ENCODE measurements around the gene COL18A1. TPM values are rescaled to one million over a fixed set of nuclear protein-coding genes. Genes with fewer than 3 reads are reported as not detected.
A peak's percentile ranks its signal among the peaks of the same experiment; 100 is the strongest.

COL18A1 gene
- total and polyA plus RNA-seq, 2 of the 8 experiments (the other 6 are each of a cell fraction or from before 2014, with no cell fraction given), result 145 to 201 TPM

GRCh38 chr21:45493401-45494001, 88.5 kb downstream of the COL18A1 start:
- Histone ChIP-seq H2BK15ac (ENCODE audit: low read length) (no peak overlapping the region), H2AFZ (ENCODE audit: low read length) (no peak overlapping the region), H2BK5ac (ENCODE audit: low read depth, low read length) (no peak overlapping the region; the same call in 1 of the 2 replicates), H3K9me3 (ENCODE audit: insufficient read depth in 2 of 2, low read depth in 1 of 2, low read length in 1 of 2) (no peaks in the 10 kb centered on the region), H3K23ac (ENCODE audit: insufficient read length) (no peak overlapping the region), H3K9ac (replicated peaks in 1 of 4; ENCODE audit: extremely low read depth in 1 of 4, low read depth in 3 of 4, low read length in 3 of 4) (no peak overlapping the region), H3K36me3 (ENCODE audit: control insufficient read depth in 2 of 4, insufficient read depth in 4 of 4, low read length in 3 of 4) (peaks cover 9 to 67% (median 26%) of the 10 kb centered on the region in 4 experiments), H4K91ac (replicated peaks; ENCODE audit: insufficient read length, low read length) (no peak overlapping the region), H2AK5ac (ENCODE audit: low read depth, low read length) (no peak overlapping the region), H3K4me1 (replicated peaks in 1 of 4; ENCODE audit: control insufficient read depth in 3 of 4, insufficient read depth in 4 of 4, low read length in 3 of 4) (peaks cover 0 to 12% (median 9%) of the 10 kb centered on the region in 4 experiments; a peak in 6 of 7 replicates), H4K20me1 (replicated peaks in 1 of 2; ENCODE audit: control insufficient read depth in 1 of 2, insufficient read depth in 2 of 2, low read length in 2 of 2) (peaks cover 2 to 5% of the 10 kb centered on the region in 2 experiments), H3K27ac (ENCODE audit: low read depth, low read length) (peak overlapping the region; percentile 58; the same call in 1 of the 2 replicates), H3K4me3 (ENCODE audit: extremely low read depth in 1 of 4, insufficient read depth in 2 of 4, low read depth in 3 of 4, low read length in 4 of 4) (no peak overlapping the region), H3K56ac (replicated peaks; ENCODE audit: insufficient read length, low read depth, low read length) (no peak overlapping the region), H3K27me3 (replicated peaks in 1 of 4; ENCODE audit: control insufficient read depth in 3 of 4, extremely low read depth in 1 of 4, insufficient read depth in 3 of 4, low read length in 3 of 4) (no peaks in the 10 kb centered on the region), H2BK12ac (ENCODE audit: low read depth, low read length) (no peak overlapping the region), H2BK120ac (replicated peaks; ENCODE audit: low read depth, low read length) (no peak overlapping the region), H3K79me2 (ENCODE audit: control insufficient read depth in 1 of 2, insufficient read depth in 2 of 2, low read length in 2 of 2) (no peaks in the 10 kb centered on the region), H4K8ac (ENCODE audit: extremely low read depth, insufficient read depth, low read length) (no peak overlapping the region; the same call in 1 of the 2 replicates), H4K5ac (ENCODE audit: insufficient read length, low read depth, low read length) (no peak overlapping the region), H3K4ac (replicated peaks; ENCODE audit: insufficient read length, low read depth, low read length) (no peak overlapping the region), H2BK20ac (ENCODE audit: low read length) (no peak overlapping the region), H3K4me2 (ENCODE audit: insufficient read depth in 1 of 2, low read depth in 2 of 2, low read length in 2 of 2) (no peak overlapping the region), H3K79me1 (ENCODE audit: low read depth, low read length) (no peaks in the 10 kb centered on the region; the same call in 1 of the 2 replicates), H3K18ac (ENCODE audit: extremely low read depth, low read length) (no peak overlapping the region), H3K14ac (ENCODE audit: insufficient read length) (no peak overlapping the region), H3K23me2 (ENCODE audit: low read depth, low read length) (no peaks in the 10 kb centered on the region)
- POLR2A ChIA-PET (ENCODE audit: partially characterized antibody), result interaction anchor here (1.1 to 2.2 kb wide), 6 partner anchors 10 to 84 kb away, joined by 3 to 8 read pairs (median 4); no protein-coding TSS in a partner anchor
- CTCF ChIA-PET (ENCODE audit: partially characterized antibody), result interaction anchor here (0.6 to 1.7 kb wide), 3 partner anchors 8 to 38 kb away, joined by 3 to 4 read pairs (median 4); no protein-coding TSS in a partner anchor
- FAIRE-seq, result no peak
- DNase-seq (ENCODE audit: low read depth in 1 of 2, low spot score in 2 of 2), result no peak
- 97% methylated on average over 9 of the region's 21 CpGs; no CpG with 5 or more reads in 1 of the 2 experiments for WGBS, 2 experiments (ENCODE audit: extremely low coverage in 1 of 2, insufficient coverage in 1 of 2, insufficient read length in 1 of 2, insufficient replicate concordance in 2 of 2, low coverage in 1 of 2, low lambda C conversion rate in 2 of 2, missing lambda C conversion rate in 1 of 2)
- TF ChIP-seq BRCA1 (IDR thresholded peaks at IDR 0.05; ENCODE audit: low read depth, low read length) (no peak), FOSL1 (IDR thresholded peaks at IDR 0.05; ENCODE audit: insufficient read depth, low read depth, low read length) (no peak), JUN (IDR thresholded peaks at IDR 0.05; ENCODE audit: low read depth, low read length) (no peak), CEBPB (IDR thresholded peaks at IDR 0.05; ENCODE audit: low read depth, low read length) (no peak), ZNF274 (IDR thresholded peaks at IDR 0.05; ENCODE audit: borderline replicate concordance, extremely low read depth, low read length) (no peak), HDAC6 (IDR thresholded peaks at IDR 0.05; ENCODE audit: low read depth, low read length) (no peak), YY1 (IDR thresholded peaks at IDR 0.05; ENCODE audit: low read depth, low read length) (no peak)

Data from H1 (cell line).